Immature natural killer cell (primary cell): Measurements from ENCODE around the gene PDGFRA. TPM values are rescaled to one million over a fixed set of nuclear protein-coding genes. Genes with fewer than 3 reads are reported as not detected.

Source experiments
- DNase-seq, 3 donors: peaks; one replicate each; pipeline ENCODE4 v3.0.0; 2022; ENCODE audit warnings: mixed read lengths in 1 of 3
- H3K27ac Mint-ChIP-seq, 6 donors: one replicate each; pipeline ENCODE4 v1.8.0; 2020; ENCODE audit warnings: mixed read lengths in 6 of 6, mild to moderate bottlenecking in 5 of 6, inconsistent platforms in 4 of 6, moderate library complexity in 3 of 6
- H3K27me3 Mint-ChIP-seq, 3 donors: one replicate each; pipeline ENCODE4 v1.8.0; 2020 to 2021; ENCODE audit warnings: low read depth in 3 of 3, mild to moderate bottlenecking in 3 of 3, mixed read lengths in 3 of 3, moderate library complexity in 3 of 3, inconsistent platforms in 1 of 3
- H3K36me3 Mint-ChIP-seq, 3 donors: one replicate each; pipeline ENCODE4 v1.8.0; 2020; ENCODE audit warnings: mixed read lengths in 3 of 3, inconsistent platforms in 2 of 3, mild to moderate bottlenecking in 2 of 3
- H3K4me1 Mint-ChIP-seq, 2 donors: one replicate each; pipeline ENCODE4 v1.8.0; 2020; ENCODE audit warnings: inconsistent platforms in 2 of 2, mild to moderate bottlenecking in 2 of 2, mixed read lengths in 2 of 2, moderate library complexity in 1 of 2
- H3K4me3 Mint-ChIP-seq, 5 donors: one replicate each; pipeline ENCODE4 v1.8.0; 2020; ENCODE audit warnings: mild to moderate bottlenecking in 5 of 5, mixed read lengths in 5 of 5, inconsistent platforms in 3 of 5, moderate library complexity in 3 of 5
- H3K9me3 Mint-ChIP-seq, 6 donors: one replicate each; pipeline ENCODE4 v1.8.0; 2020; ENCODE audit warnings: mild to moderate bottlenecking in 6 of 6, mixed read lengths in 6 of 6, inconsistent platforms in 4 of 6, moderate library complexity in 3 of 6
- polyA plus RNA-seq, 3 donors: library from polyadenylated mRNA; unstranded; fragments of 300-500 nt; fragmentation: Illumina TruSeq; gene quantifications; one replicate each; pipeline ENCODE4 v1.2.3, GENCODE V29; 2021

PDGFRA gene
- polyA plus RNA-seq = not detected

- Mint-ChIP-seq H3K4me1 (peaks cover 42 to 48% of the 10 kb centered on the region in 2 donors), H3K27me3 (peaks cover 27 to 48% (median 42%) of the 10 kb centered on the region in 3 donors), H3K9me3 (peaks cover 0 to 2% (median 0%) of the 10 kb centered on the region in 6 donors), H3K36me3 (no peaks in the 10 kb centered on the region), H3K27ac (no peak within 1 kb of the TSS), H3K4me3 (peak within 1 kb of the TSS; percentile 10 to 51 (median 32))
- DNase-seq = no peak
Observed at GRCh38 chr4:54228961-54229501, at the start of gene PDGFRA. Gene PDGFRA, plus strand, starts transcription at chr4:54229293. Its CDS starts 29,476 bp downstream, at chr4:54258769.

DNA sequence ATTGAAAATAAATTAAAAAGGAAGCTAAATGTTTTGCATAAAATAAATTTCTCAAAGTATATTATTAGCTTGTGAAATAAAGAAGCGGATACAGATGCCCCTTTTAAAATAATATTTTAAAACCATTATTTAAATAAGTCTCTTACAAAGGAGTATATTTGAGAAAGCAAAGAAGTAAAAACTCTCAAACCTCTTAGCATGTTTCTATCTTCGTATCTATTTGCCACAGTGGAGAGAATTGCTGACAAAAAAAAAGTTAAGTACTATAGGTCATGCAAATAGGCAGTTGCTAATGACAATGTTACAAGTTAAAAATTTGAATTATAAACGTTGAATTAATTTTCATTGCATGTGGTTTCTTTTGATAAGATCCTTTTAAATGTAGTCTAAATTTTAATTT is 44.5 kb upstream of the PDGFRA start:
- Mint-ChIP-seq H3K9me3 (peaks cover 0 to 1% (median 0%) of the 10 kb centered on the region in 6 donors), H3K36me3 (no peaks in the 10 kb centered on the region), H3K27me3 (peaks cover 0 to 1% (median 1%) of the 10 kb centered on the region in 3 donors), H3K4me1 (no peaks in the 10 kb centered on the region), H3K27ac (no peak overlapping the region), H3K4me3 (no peak overlapping the region)
- no peak for DNase-seq

- DNase-seq = no peak
- Mint-ChIP-seq H3K4me1 (no peaks in the 10 kb centered on the region), H3K27ac (no peak overlapping the region), H3K9me3 (peaks cover 0 to 1% (median 0%) of the 10 kb centered on the region in 6 donors), H3K4me3 (no peak overlapping the region), H3K27me3 (peaks cover 0 to 1% (median 1%) of the 10 kb centered on the region in 3 donors), H3K36me3 (no peaks in the 10 kb centered on the region)
Observed at GRCh38 chr4:54185044-54185780, 43.9 kb upstream of the PDGFRA start.

- Mint-ChIP-seq H3K4me1 (no peaks in the 10 kb centered on the region), H3K27ac (no peak overlapping the region), H3K4me3 (no peak overlapping the region), H3K27me3 (peaks cover 0 to 3% (median 1%) of the 10 kb centered on the region in 3 donors), H3K36me3 (no peaks in the 10 kb centered on the region), H3K9me3 (no peaks in the 10 kb centered on the region)
- no peak for DNase-seq
Observed at GRCh38 chr4:54185866-54186265, 43.2 kb upstream of the PDGFRA start.

GRCh38 chr4:54186371-54186770 is 42.7 kb upstream of the PDGFRA start:
- Mint-ChIP-seq H3K9me3 (no peaks in the 10 kb centered on the region), H3K27ac (no peak overlapping the region), H3K4me1 (no peaks in the 10 kb centered on the region), H3K4me3 (no peak overlapping the region), H3K27me3 (peaks cover 0 to 3% (median 3%) of the 10 kb centered on the region in 3 donors), H3K36me3 (no peaks in the 10 kb centered on the region)
- DNase-seq = no peak

DNA sequence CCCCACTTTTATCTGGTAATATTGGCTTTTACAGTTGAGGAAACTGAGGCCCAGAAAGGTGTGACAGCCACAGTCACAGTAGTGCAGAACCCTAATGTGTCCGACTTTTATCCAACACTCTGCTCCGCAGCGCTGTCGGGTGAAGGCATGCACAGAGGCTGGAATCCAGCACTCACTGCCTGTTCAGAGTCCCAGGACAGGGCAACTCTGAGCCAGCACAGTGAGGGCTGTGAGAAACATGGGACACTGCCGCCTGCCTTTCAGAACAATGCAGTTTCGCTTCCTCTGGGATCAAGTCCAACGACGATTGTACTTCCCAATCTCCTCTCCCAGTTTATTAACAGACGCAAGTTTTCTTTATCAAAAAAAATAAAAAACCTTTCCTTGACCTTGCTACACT is 41.9 kb upstream of the PDGFRA start:
- no peak overlapping the region for H3K4me3 Mint-ChIP-seq
- DNase-seq = no peak
- H3K9me3 Mint-ChIP-seq = no peaks in the 10 kb centered on the region
- H3K27ac Mint-ChIP-seq = no peak overlapping the region
- H3K27me3 Mint-ChIP-seq = peaks cover 0 to 3% (median 3%) of the 10 kb centered on the region in 3 donors
- H3K4me1 Mint-ChIP-seq = no peaks in the 10 kb centered on the region
- H3K36me3 Mint-ChIP-seq = no peaks in the 10 kb centered on the region

GRCh38 chr4:54189140-54189539 is 40.0 kb upstream of the PDGFRA start:
- no peaks in the 10 kb centered on the region for H3K4me1 Mint-ChIP-seq
- H3K27me3 Mint-ChIP-seq = peaks cover 0 to 3% (median 2%) of the 10 kb centered on the region in 3 donors
- no peaks in the 10 kb centered on the region for H3K36me3 Mint-ChIP-seq
- H3K27ac Mint-ChIP-seq = no peak overlapping the region
- H3K4me3 Mint-ChIP-seq = no peak overlapping the region
- no peaks in the 10 kb centered on the region for H3K9me3 Mint-ChIP-seq
- DNase-seq = no peak

- Mint-ChIP-seq H3K9me3 (no peaks in the 10 kb centered on the region), H3K27ac (no peak overlapping the region), H3K27me3 (peaks cover 0 to 2% (median 2%) of the 10 kb centered on the region in 3 donors), H3K4me1 (no peaks in the 10 kb centered on the region), H3K4me3 (no peak overlapping the region), H3K36me3 (no peaks in the 10 kb centered on the region)
- DNase-seq = no peak
Observed at GRCh38 chr4:54192811-54193210, 36.3 kb upstream of the PDGFRA start.

GRCh38 chr4:54197926-54198325 is 31.2 kb upstream of the PDGFRA start:
- DNase-seq = no peak
- no peaks in the 10 kb centered on the region for H3K9me3 Mint-ChIP-seq
- no peak overlapping the region for H3K4me3 Mint-ChIP-seq
- no peaks in the 10 kb centered on the region for H3K36me3 Mint-ChIP-seq
- peaks cover 0 to 3% (median 1%) of the 10 kb centered on the region in 3 donors for H3K27me3 Mint-ChIP-seq
- H3K4me1 Mint-ChIP-seq = no peaks in the 10 kb centered on the region
- no peak overlapping the region for H3K27ac Mint-ChIP-seq

- Mint-ChIP-seq H3K4me1 (no peaks in the 10 kb centered on the region), H3K36me3 (no peaks in the 10 kb centered on the region), H3K27me3 (peaks cover 0 to 3% (median 1%) of the 10 kb centered on the region in 3 donors), H3K9me3 (no peaks in the 10 kb centered on the region), H3K4me3 (no peak overlapping the region), H3K27ac (no peak overlapping the region)
- no peak for DNase-seq
Observed at GRCh38 chr4:54199919-54200318, 29.2 kb upstream of the PDGFRA start.

DNA sequence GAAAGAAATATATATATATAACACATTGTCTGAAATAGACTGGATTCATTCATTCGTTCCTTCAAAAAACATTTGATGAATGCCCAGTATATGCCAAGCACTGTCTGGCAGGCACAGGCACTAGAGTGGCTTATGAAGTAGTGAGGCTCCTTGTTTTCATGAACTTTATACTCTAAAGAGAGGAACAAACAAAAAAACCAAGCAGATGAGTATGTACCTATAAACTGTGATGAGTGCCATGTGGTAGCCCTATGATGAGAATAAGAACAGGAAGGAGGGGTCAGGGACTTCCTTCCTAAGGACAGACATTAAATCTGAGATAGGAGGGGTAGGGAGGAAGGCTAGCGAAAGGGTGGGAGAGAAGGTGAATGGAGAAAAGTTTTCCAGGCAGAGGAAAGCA is 19.5 kb upstream of the PDGFRA start:
- Mint-ChIP-seq H3K27ac (no peak overlapping the region), H3K9me3 (peaks cover 0 to 2% (median 0%) of the 10 kb centered on the region in 6 donors), H3K4me1 (no peaks in the 10 kb centered on the region), H3K4me3 (no peak overlapping the region), H3K27me3 (peaks cover 3 to 8% (median 3%) of the 10 kb centered on the region in 3 donors), H3K36me3 (no peaks in the 10 kb centered on the region)
- DNase-seq = no peak

DNA sequence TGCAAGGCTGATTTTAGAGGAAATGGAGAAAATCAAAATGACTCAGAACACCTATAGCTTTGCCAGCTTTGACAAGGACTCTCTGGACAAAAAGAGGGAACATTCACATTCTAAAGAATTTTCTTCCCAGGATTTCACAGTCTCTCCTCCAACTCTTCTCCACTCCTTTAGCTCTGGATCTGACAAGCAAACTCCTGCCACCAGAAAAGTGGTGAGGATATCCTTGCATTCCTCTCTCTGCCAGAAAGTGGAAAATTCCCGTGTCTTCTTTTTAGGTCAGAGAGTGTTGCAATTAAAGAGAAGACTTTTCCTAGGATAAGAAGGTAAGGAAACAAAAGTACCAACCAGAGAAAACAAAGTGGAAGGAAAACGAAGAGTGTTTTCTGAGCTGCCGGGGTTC is 16.1 kb upstream of the PDGFRA start:
- no peak overlapping the region for H3K4me3 Mint-ChIP-seq
- peaks cover 3 to 16% (median 3%) of the 10 kb centered on the region in 3 donors for H3K27me3 Mint-ChIP-seq

GRCh38 chr4:54213761-54214160 is 15.3 kb upstream of the PDGFRA start:
- H3K27ac Mint-ChIP-seq = no peak overlapping the region
- H3K9me3 Mint-ChIP-seq = no peaks in the 10 kb centered on the region
- peaks cover 3 to 7% of the 10 kb centered on the region in 2 donors for H3K4me1 Mint-ChIP-seq
- H3K36me3 Mint-ChIP-seq = no peaks in the 10 kb centered on the region
- no peak for DNase-seq
- H3K4me3 Mint-ChIP-seq = no peak overlapping the region
- peaks cover 3 to 18% (median 3%) of the 10 kb centered on the region in 3 donors for H3K27me3 Mint-ChIP-seq

More for the DNA sequence above, 16.1 kb upstream of the PDGFRA start:
- Mint-ChIP-seq H3K27ac (no peak overlapping the region), H3K9me3 (no peaks in the 10 kb centered on the region), H3K36me3 (no peaks in the 10 kb centered on the region), H3K4me1 (peaks cover 3 to 6% of the 10 kb centered on the region in 2 donors)
- no peak for DNase-seq

- H3K27ac Mint-ChIP-seq = no peak overlapping the region
- no peak for DNase-seq
- peaks cover 2 to 18% (median 3%) of the 10 kb centered on the region in 3 donors for H3K27me3 Mint-ChIP-seq
- no peaks in the 10 kb centered on the region for H3K36me3 Mint-ChIP-seq
- H3K4me1 Mint-ChIP-seq = peaks cover 3 to 7% of the 10 kb centered on the region in 2 donors
- no peak overlapping the region for H3K4me3 Mint-ChIP-seq
- no peaks in the 10 kb centered on the region for H3K9me3 Mint-ChIP-seq
Observed at GRCh38 chr4:54215379-54216077, 13.6 kb upstream of the PDGFRA start.
